Retinal pigment epithelial cell (primary cell): ENCODE measurements around the gene RNU1-2.
A peak's percentile ranks its signal among the peaks of the same experiment; 100 is the strongest.
"Not testable (repeated sequence)": the region's sequence is repeated elsewhere in the genome, so short reads cannot be mapped to it uniquely, and the experiment has no call there.

Experiments
- DNase-seq: peaks from one replicate; pipeline ENCODE4 v3.0.0-alpha.2; 2010; ENCODE audit warnings: low read depth
- H3K4me3 ChIP-seq: 2 replicates; pipeline ENCODE4 v1.5.1; 2011; ENCODE audit warnings: mild to moderate bottlenecking, low read length, control low read depth, moderate library complexity
- CTCF ChIP-seq: conservative IDR thresholded peaks from 2 replicates; pipeline ENCODE4 v1.5.1; 2011; ENCODE audit warnings: low read depth, low read length, control low read depth, inconsistent platforms

Gene RNU1-2

GRCh38 chr1:16882986-16883385 is 12.8 kb upstream of the RNU1-2 start:
- DNase-seq: no peak
- H3K4me3 ChIP-seq: no peak overlapping the region
- TF ChIP-seq CTCF: no peak

- not testable (repeated sequence) for DNase-seq, H3K4me3 ChIP-seq
Observed at GRCh38 chr1:16884487-16884886, 11.3 kb upstream of the RNU1-2 start.

GRCh38 chr1:16886860-16887605 is 8.7 kb upstream of the RNU1-2 start:
- no peak overlapping the region for H3K4me3 ChIP-seq
- TF ChIP-seq CTCF: no peak
- no peak for DNase-seq

GRCh38 chr1:16888860-16889816 is 6.6 kb upstream of the RNU1-2 start:
- peak; percentile 36 for DNase-seq
- H3K4me3 ChIP-seq: peak overlapping the region; percentile 71
- peak; percentile 42 for TF ChIP-seq CTCF

- DNase-seq, H3K4me3 ChIP-seq: not testable (repeated sequence)
Observed at GRCh38 chr1:16890539-16891021, 5.2 kb upstream of the RNU1-2 start.

- not testable (repeated sequence) for H3K4me3 ChIP-seq, DNase-seq
Observed at GRCh38 chr1:16891057-16891456, 4.7 kb upstream of the RNU1-2 start.

GRCh38 chr1:16892978-16893525 is 2.7 kb upstream of the RNU1-2 start:
- DNase-seq, H3K4me3 ChIP-seq: not testable (repeated sequence)

GRCh38 chr1:16893796-16894195 is 2.0 kb upstream of the RNU1-2 start:
- not testable (repeated sequence) for DNase-seq

GRCh38 chr1:16894338-16894737 is 1.4 kb upstream of the RNU1-2 start:
- not testable (repeated sequence) for H3K4me3 ChIP-seq, DNase-seq

More at GRCh38 chr1:16893796-16894195, 2.0 kb upstream of the RNU1-2 start:
- H3K4me3 ChIP-seq: not testable (repeated sequence)

- peak overlapping the region; percentile 40 for H3K4me3 ChIP-seq
- DNase-seq: not testable (repeated sequence)
Observed at GRCh38 chr1:16895233-16895597, 565 bp upstream of the RNU1-2 start.

- DNase-seq: not testable (repeated sequence)
- H3K4me3 ChIP-seq: peak overlapping the region; percentile 30
Observed at GRCh38 chr1:16896316-16897055, 706 bp downstream of the RNU1-2 start.

- not testable (repeated sequence) for DNase-seq, H3K4me3 ChIP-seq
Observed at GRCh38 chr1:16897653-16898052, 1.9 kb downstream of the RNU1-2 start.

GRCh38 chr1:16898298-16898697 is 2.5 kb downstream of the RNU1-2 start:
- DNase-seq, H3K4me3 ChIP-seq: not testable (repeated sequence)

- not testable (repeated sequence) for H3K4me3 ChIP-seq, DNase-seq
Observed at GRCh38 chr1:16899020-16899419, 3.2 kb downstream of the RNU1-2 start.
